MM.1S (cell line): ENCODE data around the gene TBX5.

ENCODE experiments used
- EZH2 ChIP-seq: fragments of 300-600 bp; sonication (generic); optimal IDR thresholded peaks from 2 replicates; pipeline ENCODE3; 2017; ENCODE audit warnings: low read depth, mild to moderate bottlenecking, antibody characterized with exemption, low read length, mixed read lengths
- TF ChIP-seq, protein P1 (sequence below): fragments of 300-600 bp; sonication (generic); IDR thresholded peaks from 2 replicates; pipeline ENCODE4 v1.5.1; 2016; ENCODE audit warnings: antibody characterized with exemption, low read length, mixed read lengths

DNA sequence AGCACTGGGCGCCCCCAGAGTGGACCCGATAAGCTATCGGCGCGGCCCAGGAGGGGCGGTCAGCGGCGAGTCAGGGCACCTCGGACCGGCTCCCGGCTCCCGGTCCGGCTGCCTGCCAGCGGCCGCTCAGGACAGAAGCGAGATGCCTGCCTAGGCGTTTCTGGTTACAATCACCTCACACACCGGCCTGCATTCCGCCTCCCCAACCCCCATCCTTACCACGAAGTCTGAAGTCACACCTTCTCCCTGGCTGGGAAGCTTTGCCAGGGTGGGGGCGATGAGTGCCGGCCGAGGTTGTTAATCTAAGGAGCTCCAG, 42.6 kb upstream of the TBX5 start:
- TF ChIP-seq, protein P1, sequence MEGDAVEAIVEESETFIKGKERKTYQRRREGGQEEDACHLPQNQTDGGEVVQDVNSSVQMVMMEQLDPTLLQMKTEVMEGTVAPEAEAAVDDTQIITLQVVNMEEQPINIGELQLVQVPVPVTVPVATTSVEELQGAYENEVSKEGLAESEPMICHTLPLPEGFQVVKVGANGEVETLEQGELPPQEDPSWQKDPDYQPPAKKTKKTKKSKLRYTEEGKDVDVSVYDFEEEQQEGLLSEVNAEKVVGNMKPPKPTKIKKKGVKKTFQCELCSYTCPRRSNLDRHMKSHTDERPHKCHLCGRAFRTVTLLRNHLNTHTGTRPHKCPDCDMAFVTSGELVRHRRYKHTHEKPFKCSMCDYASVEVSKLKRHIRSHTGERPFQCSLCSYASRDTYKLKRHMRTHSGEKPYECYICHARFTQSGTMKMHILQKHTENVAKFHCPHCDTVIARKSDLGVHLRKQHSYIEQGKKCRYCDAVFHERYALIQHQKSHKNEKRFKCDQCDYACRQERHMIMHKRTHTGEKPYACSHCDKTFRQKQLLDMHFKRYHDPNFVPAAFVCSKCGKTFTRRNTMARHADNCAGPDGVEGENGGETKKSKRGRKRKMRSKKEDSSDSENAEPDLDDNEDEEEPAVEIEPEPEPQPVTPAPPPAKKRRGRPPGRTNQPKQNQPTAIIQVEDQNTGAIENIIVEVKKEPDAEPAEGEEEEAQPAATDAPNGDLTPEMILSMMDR = no peak
- no peak for TF ChIP-seq EZH2
